ENCODE measurements around the gene PDZRN4.

PDZRN4 gene

GRCh38 chr12:41418586-41418985, 230.5 kb downstream of the PDZRN4 start:
- no peak for DNase-seq (ENCODE audit: low read depth in 2 of 2)
- H3K4me3 ChIP-seq (replicated peaks in 1 of 2; ENCODE audit: low read depth in 2 of 2, low read length in 2 of 2), result no peak overlapping the region
- TF ChIP-seq, protein P1, sequence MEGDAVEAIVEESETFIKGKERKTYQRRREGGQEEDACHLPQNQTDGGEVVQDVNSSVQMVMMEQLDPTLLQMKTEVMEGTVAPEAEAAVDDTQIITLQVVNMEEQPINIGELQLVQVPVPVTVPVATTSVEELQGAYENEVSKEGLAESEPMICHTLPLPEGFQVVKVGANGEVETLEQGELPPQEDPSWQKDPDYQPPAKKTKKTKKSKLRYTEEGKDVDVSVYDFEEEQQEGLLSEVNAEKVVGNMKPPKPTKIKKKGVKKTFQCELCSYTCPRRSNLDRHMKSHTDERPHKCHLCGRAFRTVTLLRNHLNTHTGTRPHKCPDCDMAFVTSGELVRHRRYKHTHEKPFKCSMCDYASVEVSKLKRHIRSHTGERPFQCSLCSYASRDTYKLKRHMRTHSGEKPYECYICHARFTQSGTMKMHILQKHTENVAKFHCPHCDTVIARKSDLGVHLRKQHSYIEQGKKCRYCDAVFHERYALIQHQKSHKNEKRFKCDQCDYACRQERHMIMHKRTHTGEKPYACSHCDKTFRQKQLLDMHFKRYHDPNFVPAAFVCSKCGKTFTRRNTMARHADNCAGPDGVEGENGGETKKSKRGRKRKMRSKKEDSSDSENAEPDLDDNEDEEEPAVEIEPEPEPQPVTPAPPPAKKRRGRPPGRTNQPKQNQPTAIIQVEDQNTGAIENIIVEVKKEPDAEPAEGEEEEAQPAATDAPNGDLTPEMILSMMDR (IDR thresholded peaks at IDR 0.05; ENCODE audit: low read depth, low read length), result no peak

DNA sequence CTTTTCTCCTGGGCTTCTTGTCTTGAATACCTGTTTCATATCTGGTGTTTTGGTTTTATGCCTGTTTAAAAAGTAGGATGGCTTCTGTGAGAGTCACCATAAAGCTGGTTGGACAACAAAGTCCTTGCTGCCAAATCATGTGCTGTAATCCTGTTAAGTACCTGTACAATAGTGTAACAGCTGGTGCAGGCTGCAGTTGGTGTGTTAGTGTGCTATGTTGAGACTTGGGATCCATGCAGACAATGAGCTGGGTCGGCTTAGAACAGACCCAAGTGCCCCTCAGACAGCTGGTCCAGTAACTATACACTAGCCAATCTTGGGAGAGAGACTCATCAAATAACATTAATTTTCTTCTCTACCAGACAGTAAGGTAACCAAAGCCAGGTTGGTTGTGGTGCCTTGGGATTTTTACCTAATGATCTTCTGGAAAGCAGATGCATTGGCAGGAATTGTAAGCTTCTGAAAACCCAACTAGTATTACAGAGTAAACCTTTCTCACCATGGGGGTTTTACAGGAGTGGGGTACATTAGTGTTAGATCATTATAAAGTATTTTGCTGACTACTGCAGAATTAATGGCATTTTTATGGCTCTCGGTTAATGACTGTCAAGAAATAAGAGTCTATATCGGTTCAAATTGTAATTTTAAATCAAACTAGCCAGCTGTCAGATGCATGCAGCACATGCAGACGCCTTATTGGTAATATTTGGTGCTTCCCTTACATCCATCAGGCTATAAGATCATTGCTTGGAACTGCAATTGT, 231.2 kb downstream of the PDZRN4 start:
- no peak overlapping the region for H3K4me3 ChIP-seq (replicated peaks in 1 of 2; ENCODE audit: low read depth in 2 of 2, low read length in 2 of 2)

DNA sequence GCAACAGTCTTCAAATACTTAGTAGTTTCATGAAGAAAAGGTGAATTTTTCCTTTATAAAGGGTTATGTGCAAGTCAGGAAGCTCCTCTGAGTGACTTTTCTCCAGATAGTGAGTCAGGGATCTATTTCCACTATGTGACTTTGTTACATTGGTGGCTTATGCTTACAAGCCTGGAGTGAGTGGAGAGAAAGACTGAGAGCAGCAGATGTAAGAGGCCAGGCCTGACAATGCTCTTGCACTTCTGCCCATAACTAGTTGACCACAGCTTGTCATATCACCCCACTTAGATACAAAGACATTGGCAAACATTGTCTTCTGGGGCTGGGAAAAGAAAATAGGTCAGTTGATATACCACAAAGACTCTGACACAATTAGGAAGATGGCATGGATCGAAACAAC, 236.5 kb downstream of the PDZRN4 start:
- TF ChIP-seq, protein P1 (IDR thresholded peaks at IDR 0.05; ENCODE audit: low read depth, low read length), result no peak
- no peak for DNase-seq (ENCODE audit: low read depth in 2 of 2)
- no peak overlapping the region for H3K4me3 ChIP-seq (replicated peaks in 1 of 2; ENCODE audit: low read depth in 2 of 2, low read length in 2 of 2)

More for the DNA sequence above, 231.2 kb downstream of the PDZRN4 start:
- TF ChIP-seq, protein P1 (IDR thresholded peaks at IDR 0.05; ENCODE audit: low read depth, low read length), result no peak
- no peak for DNase-seq (ENCODE audit: low read depth in 2 of 2)

DNA sequence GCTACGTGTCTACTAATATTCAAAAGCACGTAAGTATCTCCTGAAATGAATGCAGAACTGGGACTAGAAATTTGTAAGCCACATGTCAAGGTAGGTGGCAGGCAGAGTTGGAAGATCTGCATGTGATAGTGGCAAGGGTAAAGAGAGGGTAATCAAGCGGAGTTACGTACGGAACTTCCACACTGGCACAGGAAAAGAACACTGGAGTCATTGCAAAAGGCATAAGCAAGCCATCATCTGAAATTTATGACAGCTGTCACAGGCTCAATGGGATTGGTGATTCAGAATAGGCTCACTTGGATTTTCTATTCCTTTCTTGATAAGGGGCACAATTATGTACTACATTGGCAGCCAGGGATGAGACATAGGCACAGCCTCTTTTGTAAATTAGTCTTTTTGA, 245.3 kb downstream of the PDZRN4 start:
- TF ChIP-seq, protein P1 (IDR thresholded peaks at IDR 0.05; ENCODE audit: low read depth, low read length), result no peak
- DNase-seq (ENCODE audit: low read depth in 2 of 2), result no peak

DNA sequence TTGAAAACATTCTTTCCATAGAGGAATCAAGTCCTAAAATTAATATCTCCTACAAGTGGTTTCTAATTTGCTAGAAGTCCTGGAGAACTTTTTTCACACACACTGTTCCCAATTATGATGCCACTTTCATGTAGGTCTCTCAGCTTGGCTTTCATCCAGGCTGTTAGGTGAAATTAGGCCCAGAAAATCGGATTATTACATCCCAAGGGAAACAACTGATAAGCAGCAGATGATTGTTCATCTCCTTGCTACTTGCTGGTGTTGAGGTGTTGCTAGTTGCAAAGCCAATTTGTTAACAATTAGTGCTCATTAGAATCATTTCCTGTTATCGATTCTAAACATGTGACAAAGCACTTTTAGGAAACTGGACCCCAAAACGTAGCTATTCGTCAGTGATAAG, 248.0 kb downstream of the PDZRN4 start:
- no peak for DNase-seq (ENCODE audit: low read depth in 2 of 2)
- TF ChIP-seq, protein P1 (IDR thresholded peaks at IDR 0.05; ENCODE audit: low read depth, low read length), result no peak
- no peak overlapping the region for H3K4me3 ChIP-seq (replicated peaks in 1 of 2; ENCODE audit: low read depth in 2 of 2, low read length in 2 of 2)

More for the DNA sequence above, 245.3 kb downstream of the PDZRN4 start:
- no peak overlapping the region for H3K4me3 ChIP-seq (replicated peaks in 1 of 2; ENCODE audit: low read depth in 2 of 2, low read length in 2 of 2)

DNA sequence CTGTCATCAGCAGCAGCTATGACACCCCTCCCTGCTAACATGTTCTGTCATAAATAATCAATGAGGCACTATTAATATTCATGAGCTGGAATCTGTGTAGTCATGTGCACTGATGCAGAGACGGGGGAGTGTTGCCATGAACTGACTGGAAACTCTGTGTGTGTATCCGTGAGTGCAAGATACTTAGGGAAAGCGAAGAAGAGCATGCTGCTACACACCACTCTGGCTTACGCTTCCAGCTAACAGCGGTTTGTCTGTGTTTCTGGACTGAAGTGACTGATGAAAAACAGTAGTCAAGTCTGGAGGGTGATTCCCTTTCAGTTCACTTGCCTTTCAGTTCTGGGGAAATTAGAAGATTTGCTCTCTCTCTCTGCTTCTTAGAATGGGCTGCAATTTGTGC, 249.4 kb downstream of the PDZRN4 start:
- TF ChIP-seq, protein P1 (IDR thresholded peaks at IDR 0.05; ENCODE audit: low read depth, low read length), result no peak
- DNase-seq (ENCODE audit: low read depth in 2 of 2), result no peak
- H3K4me3 ChIP-seq (replicated peaks in 1 of 2; ENCODE audit: low read depth in 2 of 2, low read length in 2 of 2), result no peak overlapping the region

All from cardiac fibroblast (primary cell).